ENCODE data around the gene CADM2.
"Not testable (repeated sequence)": the region's sequence is repeated elsewhere in the genome, so short reads cannot be mapped to it uniquely, and the experiment has no call there.

DNA sequence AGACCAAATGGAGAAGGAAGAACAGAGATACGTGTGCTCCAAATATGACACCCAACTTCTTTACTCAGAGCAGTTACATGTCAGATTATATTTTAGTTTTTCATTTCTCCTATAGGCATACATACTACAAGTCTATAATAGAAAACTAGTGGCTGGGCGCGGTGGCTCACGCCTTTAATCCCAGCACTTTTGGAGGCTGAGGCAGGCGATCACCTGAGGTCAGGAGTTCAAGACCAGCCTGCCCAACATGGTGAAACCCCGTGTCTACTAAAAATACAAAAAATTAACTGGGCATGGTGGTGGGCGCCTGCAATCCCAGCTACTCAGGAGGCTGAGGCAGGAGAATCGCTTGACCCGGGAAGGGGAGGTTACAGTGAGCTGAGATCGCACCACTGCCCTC lies 1030.8 kb downstream of the CADM2 start:
- TF ChIP-seq, protein P1, sequence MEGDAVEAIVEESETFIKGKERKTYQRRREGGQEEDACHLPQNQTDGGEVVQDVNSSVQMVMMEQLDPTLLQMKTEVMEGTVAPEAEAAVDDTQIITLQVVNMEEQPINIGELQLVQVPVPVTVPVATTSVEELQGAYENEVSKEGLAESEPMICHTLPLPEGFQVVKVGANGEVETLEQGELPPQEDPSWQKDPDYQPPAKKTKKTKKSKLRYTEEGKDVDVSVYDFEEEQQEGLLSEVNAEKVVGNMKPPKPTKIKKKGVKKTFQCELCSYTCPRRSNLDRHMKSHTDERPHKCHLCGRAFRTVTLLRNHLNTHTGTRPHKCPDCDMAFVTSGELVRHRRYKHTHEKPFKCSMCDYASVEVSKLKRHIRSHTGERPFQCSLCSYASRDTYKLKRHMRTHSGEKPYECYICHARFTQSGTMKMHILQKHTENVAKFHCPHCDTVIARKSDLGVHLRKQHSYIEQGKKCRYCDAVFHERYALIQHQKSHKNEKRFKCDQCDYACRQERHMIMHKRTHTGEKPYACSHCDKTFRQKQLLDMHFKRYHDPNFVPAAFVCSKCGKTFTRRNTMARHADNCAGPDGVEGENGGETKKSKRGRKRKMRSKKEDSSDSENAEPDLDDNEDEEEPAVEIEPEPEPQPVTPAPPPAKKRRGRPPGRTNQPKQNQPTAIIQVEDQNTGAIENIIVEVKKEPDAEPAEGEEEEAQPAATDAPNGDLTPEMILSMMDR (conservative IDR thresholded peaks at IDR 0.05; ENCODE audit: low read depth, low read length) = not testable (repeated sequence)
- TF ChIP-seq EZH2 (IDR thresholded peaks at IDR 0.05; ENCODE audit: borderline replicate concordance, low read depth, low read length, poor library complexity, severe bottlenecking) = not testable (repeated sequence)

All from A673 (cell line).